ENCODE data around the gene ETV6. TPM values are rescaled to one million over a fixed set of nuclear protein-coding genes. Genes with fewer than 3 reads are reported as not detected.

Gene ETV6
- total and polyA plus RNA-seq, 9 of the 15 experiments (the other 6 are each of a cell fraction or from before 2014, with no cell fraction given), result 0.81 to 12.7 (median 4.1) TPM

- TF ChIP-seq ZBTB9 (CRISPR knock-in tag; IDR thresholded peaks at IDR 0.05) (no peak), CTCF (IDR thresholded peaks at IDR 0.05 in 2 of 3, conservative IDR thresholded peaks at IDR 0.05 in 1 of 3; ENCODE audit: insufficient read depth in 2 of 3, low read depth in 1 of 3, low read length in 3 of 3) (no peak), THRA (IDR thresholded peaks at IDR 0.05) (no peak), ZNF316 (IDR thresholded peaks at IDR 0.05) (no peak), PPARD (CRISPR knock-in tag; IDR thresholded peaks at IDR 0.05) (no peak), HNRNPLL (IDR thresholded peaks at IDR 0.05; ENCODE audit: low read depth, low read length, poor library complexity, severe bottlenecking) (no peak)
These were observed 12.9 kb downstream of the ETV6 start (continued) for GRCh38 chr12:11662369-11662768.
